GM12874 (cell line): Measurements from ENCODE around the gene PAPOLB.

Experiments
- CTCF ChIP-seq: IDR thresholded peaks from 2 replicates; pipeline ENCODE4 v1.5.1; 2011; ENCODE audit warnings: low read depth, mild to moderate bottlenecking, control low read depth, low read length, moderate library complexity; ENCODE audit not compliant: insufficient read depth

The PAPOLB gene

GRCh38 chr7:4822677-4823076 is 39.2 kb downstream of the PAPOLB start:
- no peak for TF ChIP-seq CTCF

- TF ChIP-seq CTCF, result no peak
These were observed 40.8 kb downstream of the PAPOLB start for GRCh38 chr7:4820967-4821471.

- TF ChIP-seq CTCF, result no peak
These were observed 41.3 kb downstream of the PAPOLB start for GRCh38 chr7:4820405-4820966.

- no peak for TF ChIP-seq CTCF
These were observed 42.0 kb downstream of the PAPOLB start for GRCh38 chr7:4819560-4820404.

GRCh38 chr7:4818000-4818794 is 43.6 kb downstream of the PAPOLB start:
- no peak for TF ChIP-seq CTCF

GRCh38 chr7:4817178-4817901 is 44.5 kb downstream of the PAPOLB start:
- no peak for TF ChIP-seq CTCF
